ENCODE measurements around the gene PLB1.

Gene PLB1, protein sequence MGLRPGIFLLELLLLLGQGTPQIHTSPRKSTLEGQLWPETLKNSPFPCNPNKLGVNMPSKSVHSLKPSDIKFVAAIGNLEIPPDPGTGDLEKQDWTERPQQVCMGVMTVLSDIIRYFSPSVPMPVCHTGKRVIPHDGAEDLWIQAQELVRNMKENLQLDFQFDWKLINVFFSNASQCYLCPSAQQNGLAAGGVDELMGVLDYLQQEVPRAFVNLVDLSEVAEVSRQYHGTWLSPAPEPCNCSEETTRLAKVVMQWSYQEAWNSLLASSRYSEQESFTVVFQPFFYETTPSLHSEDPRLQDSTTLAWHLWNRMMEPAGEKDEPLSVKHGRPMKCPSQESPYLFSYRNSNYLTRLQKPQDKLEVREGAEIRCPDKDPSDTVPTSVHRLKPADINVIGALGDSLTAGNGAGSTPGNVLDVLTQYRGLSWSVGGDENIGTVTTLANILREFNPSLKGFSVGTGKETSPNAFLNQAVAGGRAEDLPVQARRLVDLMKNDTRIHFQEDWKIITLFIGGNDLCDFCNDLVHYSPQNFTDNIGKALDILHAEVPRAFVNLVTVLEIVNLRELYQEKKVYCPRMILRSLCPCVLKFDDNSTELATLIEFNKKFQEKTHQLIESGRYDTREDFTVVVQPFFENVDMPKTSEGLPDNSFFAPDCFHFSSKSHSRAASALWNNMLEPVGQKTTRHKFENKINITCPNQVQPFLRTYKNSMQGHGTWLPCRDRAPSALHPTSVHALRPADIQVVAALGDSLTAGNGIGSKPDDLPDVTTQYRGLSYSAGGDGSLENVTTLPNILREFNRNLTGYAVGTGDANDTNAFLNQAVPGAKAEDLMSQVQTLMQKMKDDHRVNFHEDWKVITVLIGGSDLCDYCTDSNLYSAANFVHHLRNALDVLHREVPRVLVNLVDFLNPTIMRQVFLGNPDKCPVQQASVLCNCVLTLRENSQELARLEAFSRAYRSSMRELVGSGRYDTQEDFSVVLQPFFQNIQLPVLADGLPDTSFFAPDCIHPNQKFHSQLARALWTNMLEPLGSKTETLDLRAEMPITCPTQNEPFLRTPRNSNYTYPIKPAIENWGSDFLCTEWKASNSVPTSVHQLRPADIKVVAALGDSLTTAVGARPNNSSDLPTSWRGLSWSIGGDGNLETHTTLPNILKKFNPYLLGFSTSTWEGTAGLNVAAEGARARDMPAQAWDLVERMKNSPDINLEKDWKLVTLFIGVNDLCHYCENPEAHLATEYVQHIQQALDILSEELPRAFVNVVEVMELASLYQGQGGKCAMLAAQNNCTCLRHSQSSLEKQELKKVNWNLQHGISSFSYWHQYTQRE (N-terminal part only)

DNA sequence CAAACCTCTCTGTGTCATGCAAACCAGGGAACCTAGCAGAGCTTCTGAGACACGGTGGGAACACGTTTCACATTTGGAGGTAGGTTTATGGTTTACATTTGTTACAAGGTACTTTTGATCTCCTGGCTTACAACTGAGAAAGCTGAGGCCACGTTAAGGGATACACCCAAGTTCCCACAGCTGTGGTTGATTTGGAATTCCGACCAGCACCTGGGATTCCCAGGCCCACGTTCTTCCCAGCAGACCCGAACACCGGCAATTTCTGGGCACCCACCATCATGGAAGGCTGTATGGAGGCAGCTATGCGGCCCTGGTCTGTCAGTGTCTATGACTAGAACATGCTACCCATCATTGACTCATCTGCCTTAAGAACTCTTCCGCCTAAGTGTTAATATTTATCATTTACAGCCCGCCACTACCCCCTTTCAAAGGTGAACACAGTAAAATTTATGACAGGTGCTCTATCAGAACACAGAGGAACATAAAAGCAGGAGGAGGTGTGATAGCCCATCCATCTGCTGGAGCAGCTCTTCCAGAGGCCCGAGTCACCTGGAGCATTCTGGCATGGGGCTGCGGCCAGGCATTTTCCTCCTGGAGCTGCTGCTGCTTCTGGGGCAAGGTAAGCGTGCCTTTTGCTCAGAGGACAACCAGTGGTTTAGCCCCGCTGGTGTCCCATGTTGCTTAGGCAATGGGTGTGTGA, at the start of gene PLB1:
Gene PLB1, plus strand, starts transcription at position 510 of the 700 bp plus-strand sequence. Its CDS starts 55 bp downstream, at position 565.
- DNase-seq: no peak

- no peak for DNase-seq
Observed at GRCh38 chr2:28446531-28446930, 49.3 kb upstream of the PLB1 start.

DNA sequence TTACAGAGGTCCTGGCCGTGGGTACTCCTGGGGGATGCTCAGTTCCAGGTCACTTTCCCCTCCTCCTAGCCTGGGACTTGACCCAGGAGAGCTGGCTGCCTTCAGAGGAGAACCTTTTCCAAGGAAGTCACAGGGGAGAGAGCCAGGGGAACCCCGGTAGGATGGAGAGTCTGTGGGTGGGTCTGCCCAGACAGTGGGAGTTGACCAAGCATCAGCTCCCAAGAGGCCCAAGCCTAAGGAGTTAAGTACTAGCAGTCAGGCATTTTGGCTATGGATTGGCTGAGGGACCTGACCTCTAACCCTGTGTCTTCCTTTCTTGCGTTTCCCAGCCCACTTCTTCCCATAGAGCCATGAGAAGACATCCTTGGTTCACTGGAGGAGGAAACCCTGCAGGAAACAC, 48.8 kb upstream of the PLB1 start:
- DNase-seq: no peak

GRCh38 chr2:28447943-28448792, 47.7 kb upstream of the PLB1 start:
- DNase-seq: no peak

- DNase-seq: no peak
Observed at GRCh38 chr2:28448793-28449100, 47.1 kb upstream of the PLB1 start.

DNA sequence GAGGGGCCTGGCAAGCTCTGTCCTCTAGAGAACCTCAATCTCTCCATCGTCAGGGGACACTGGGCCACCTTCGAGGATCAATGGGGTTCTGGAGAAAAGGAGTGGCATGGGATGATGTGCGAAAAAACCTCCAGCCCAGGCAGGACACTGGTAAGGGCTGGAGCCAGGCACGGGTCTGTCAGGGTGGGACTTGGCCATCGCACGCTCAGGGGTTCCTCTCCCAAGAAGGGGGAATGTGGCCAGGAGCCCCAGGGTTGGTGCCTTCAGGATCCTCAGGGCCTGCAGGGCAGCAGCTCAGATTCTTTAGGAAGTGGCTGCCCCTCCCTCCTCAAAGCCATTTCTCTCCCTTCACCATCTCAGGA, 46.8 kb upstream of the PLB1 start:
- DNase-seq: no peak

GRCh38 chr2:28449488-28450395, 46.1 kb upstream of the PLB1 start:
- no peak for DNase-seq

GRCh38 chr2:28450901-28451565, 44.8 kb upstream of the PLB1 start:
- no peak for DNase-seq

DNA sequence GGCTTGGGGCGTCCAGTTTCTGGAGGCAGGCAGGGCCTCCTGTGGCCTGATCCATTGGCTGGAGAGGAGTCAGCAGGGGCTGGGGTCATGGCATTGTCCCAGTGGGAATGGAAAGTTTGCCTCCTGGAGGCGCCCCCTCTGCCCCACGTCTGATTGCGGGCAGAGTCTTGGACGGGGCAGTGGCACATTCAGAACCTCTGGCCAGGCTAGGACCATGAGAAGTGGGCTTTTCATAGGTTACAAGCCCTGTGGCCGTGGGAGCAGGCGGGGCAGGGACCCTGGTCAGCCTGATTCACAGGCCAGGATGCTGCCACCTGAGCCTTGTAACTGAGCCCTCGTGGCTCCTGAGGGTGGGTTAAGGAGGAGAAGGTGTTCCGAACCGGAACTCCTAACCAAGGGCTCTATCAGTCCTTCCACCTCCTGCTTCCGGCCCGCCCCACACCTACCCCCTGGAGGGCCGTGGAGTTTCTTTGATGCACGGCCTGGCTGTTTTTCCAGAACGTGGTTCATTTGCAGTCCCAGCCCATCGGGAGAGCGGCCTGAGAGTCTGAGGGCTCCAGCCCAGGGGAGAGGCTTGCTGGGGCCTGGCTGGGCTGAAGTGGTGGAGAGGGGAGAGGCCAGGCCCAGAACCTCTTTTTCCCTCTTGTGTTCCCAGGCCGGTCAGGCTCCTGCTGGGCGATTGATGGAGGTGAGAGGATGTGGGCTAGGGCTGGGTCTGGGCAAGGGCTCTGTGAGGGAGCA, 43.9 kb upstream of the PLB1 start:
- DNase-seq: no peak

DNA sequence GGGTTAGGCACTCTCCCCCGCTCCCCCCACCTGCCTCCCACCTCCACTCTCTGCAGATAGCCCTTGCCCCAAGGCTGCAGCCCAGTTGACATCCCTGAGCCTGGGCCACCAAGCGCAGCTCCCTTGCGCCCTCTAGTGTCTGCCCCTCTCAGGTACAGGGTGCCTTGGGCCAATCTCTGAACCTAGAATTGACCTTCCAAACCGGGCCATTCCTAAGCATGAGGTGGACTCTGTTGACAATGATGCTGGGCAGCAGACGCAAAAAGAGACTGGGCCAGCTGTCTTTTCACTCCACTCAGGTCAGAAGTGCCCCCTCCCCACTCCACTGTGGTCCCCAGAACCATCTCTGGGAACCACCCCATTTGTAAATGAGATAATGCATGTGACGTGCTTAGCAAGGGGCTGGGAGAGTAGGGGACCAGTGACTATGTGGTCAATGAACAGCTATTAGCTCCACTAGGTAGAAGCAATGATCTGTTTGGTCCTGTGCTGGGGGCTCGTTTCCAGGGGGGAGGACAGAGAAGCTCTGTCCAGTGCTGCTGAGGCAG, 43.3 kb upstream of the PLB1 start:
- peak; percentile 2 for DNase-seq

GRCh38 chr2:28453396-28453795, 42.5 kb upstream of the PLB1 start:
- DNase-seq: no peak

- peak; percentile 30 for DNase-seq
Observed at GRCh38 chr2:28454016-28454930, 41.6 kb upstream of the PLB1 start.

DNA sequence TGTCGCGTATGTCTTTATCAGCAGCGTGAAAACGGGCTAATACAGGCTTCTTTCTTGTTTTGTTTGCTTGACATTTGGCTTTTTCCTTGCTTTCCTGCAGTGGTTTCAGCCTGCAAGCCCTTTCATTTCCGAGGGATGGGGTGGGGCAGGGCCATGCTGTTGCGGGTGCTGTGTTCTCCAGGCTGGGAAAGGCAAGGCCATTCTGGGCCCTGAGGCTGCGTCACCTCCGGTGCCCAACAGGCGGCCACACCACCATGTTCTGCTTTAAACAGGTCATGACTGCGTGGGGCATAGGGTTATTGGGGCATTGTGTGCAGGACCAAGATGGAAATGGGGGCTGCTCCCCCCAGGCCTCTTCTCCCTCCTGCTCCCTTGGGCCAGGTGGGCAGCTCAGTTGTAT, 38.6 kb upstream of the PLB1 start:
- no peak for DNase-seq

GRCh38 chr2:28461056-28461455, 34.8 kb upstream of the PLB1 start:
- DNase-seq: no peak

DNA sequence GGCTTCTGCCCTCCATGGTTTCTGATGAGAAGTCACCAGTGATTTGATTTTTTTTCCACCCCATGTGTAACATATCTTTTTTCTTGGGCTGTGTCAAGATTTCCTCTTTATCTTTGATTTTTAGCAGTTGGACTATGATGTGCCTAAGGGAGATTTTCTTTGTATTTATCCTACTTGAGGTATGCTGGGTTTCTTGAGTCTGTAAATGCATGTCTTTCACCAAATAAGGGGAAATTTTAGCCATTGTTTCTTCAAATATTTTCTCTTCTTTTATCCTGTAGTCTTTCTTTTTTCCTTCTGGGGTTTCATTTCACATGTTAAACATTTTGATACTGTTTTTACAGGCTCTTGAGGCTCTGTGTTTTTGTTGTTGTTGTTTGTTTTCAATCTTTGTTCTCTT, 33.7 kb upstream of the PLB1 start:
- DNase-seq: no peak

DNA sequence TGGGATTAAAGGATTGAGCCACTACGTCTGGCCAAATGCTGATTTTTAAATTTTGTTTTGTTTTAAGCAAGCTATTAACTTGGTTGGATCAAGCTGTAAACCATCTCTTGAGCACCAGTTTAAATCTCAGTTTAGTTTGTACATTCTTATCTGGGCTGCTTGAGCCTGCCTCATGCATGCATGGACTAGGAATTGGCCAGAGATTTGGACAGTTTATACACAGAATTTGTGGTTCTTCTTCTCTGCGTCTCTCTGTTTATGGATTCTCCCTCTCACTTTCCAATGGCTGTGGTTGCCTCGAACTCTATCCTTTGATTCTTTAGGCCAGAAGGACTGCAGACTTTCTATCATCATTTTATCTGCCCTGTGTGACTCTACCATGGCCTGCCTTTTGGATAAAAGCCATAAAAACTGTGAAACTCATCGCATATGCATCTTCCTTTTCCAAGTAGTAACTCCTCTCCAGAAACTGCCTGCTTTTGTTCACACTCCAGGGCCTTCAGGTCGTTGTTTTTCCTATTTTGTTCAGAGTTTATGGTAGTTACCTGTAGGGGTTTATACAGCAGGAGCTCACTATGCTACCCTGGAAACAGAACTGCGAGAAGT, 32.5 kb upstream of the PLB1 start:
- no peak for DNase-seq

GRCh38 chr2:28463893-28464292, 32.0 kb upstream of the PLB1 start:
- no peak for DNase-seq

Measured in NCI-H1436 (cell line).